ENCODE measurements around the gene CCDC85C.

Gene CCDC85C

GRCh38 chr14:99573436-99574098 is 30.4 kb downstream of the CCDC85C start:
- no peak for DNase-seq (ENCODE audit: low read depth in 3 of 3, low spot score in 1 of 3)

GRCh38 chr14:99573000-99573330 is 31.0 kb downstream of the CCDC85C start:
- DNase-seq (ENCODE audit: low read depth in 3 of 3, low spot score in 1 of 3) = no peak

GRCh38 chr14:99572173-99572999 is 31.6 kb downstream of the CCDC85C start:
- DNase-seq (ENCODE audit: low read depth in 3 of 3, low spot score in 1 of 3) = no peak

GRCh38 chr14:99571303-99571986 is 32.6 kb downstream of the CCDC85C start:
- no peak for DNase-seq (ENCODE audit: low read depth in 3 of 3, low spot score in 1 of 3)

GRCh38 chr14:99570544-99571302 is 33.3 kb downstream of the CCDC85C start:
- no peak for DNase-seq (ENCODE audit: low read depth in 3 of 3, low spot score in 1 of 3)

- no peak for DNase-seq (ENCODE audit: low read depth in 3 of 3, low spot score in 1 of 3)
Observed at GRCh38 chr14:99569725-99570543, 34.1 kb downstream of the CCDC85C start.

- DNase-seq (ENCODE audit: low read depth in 3 of 3, low spot score in 1 of 3) = no peak
Observed at GRCh38 chr14:99568567-99569560, 35.1 kb downstream of the CCDC85C start.

- no peak for DNase-seq (ENCODE audit: low read depth in 3 of 3, low spot score in 1 of 3)
Observed at GRCh38 chr14:99566390-99567354, 37.3 kb downstream of the CCDC85C start.

GRCh38 chr14:99566009-99566389 is 38.0 kb downstream of the CCDC85C start:
- DNase-seq (ENCODE audit: low read depth in 3 of 3, low spot score in 1 of 3) = no peak

- DNase-seq (ENCODE audit: low read depth in 3 of 3, low spot score in 1 of 3) = no peak
Observed at GRCh38 chr14:99565383-99565782, 38.6 kb downstream of the CCDC85C start.

GRCh38 chr14:99564926-99565259 is 39.1 kb downstream of the CCDC85C start:
- DNase-seq (ENCODE audit: low read depth in 3 of 3, low spot score in 1 of 3) = no peak

GRCh38 chr14:99564256-99564925 is 39.6 kb downstream of the CCDC85C start:
- no peak for DNase-seq (ENCODE audit: low read depth in 3 of 3, low spot score in 1 of 3)

- no peak for DNase-seq (ENCODE audit: low read depth in 3 of 3, low spot score in 1 of 3)
Observed at GRCh38 chr14:99563749-99564129, 40.3 kb downstream of the CCDC85C start.

- no peak for DNase-seq (ENCODE audit: low read depth in 3 of 3, low spot score in 1 of 3)
Observed at GRCh38 chr14:99562856-99563748, 40.9 kb downstream of the CCDC85C start.

GRCh38 chr14:99561864-99562263 is 42.1 kb downstream of the CCDC85C start:
- no peak for DNase-seq (ENCODE audit: low read depth in 3 of 3, low spot score in 1 of 3)

GRCh38 chr14:99560922-99561683 is 42.9 kb downstream of the CCDC85C start:
- no peak for DNase-seq (ENCODE audit: low read depth in 3 of 3, low spot score in 1 of 3)

All from stimulated activated CD4-positive, alpha-beta T cell treated with anti-CD3 and anti-CD28 coated beads, TNF-alpha, amount 100 ng/mL, for 1 hour (primary cell).